ENCODE data around the gene LLPH.

Gene LLPH

GRCh38 chr12:66113471-66113870, 17.1 kb downstream of the LLPH start:
- no peak for TF ChIP-seq CTCF (IDR thresholded peaks at IDR 0.05; ENCODE audit: extremely low read depth, missing control alignments)
- no peak for DNase-seq (ENCODE audit: low spot score)

GRCh38 chr12:66111605-66112004, 18.9 kb downstream of the LLPH start:
- DNase-seq (ENCODE audit: low spot score): no peak
- TF ChIP-seq CTCF (IDR thresholded peaks at IDR 0.05; ENCODE audit: extremely low read depth, missing control alignments): no peak

- TF ChIP-seq CTCF (IDR thresholded peaks at IDR 0.05; ENCODE audit: extremely low read depth, missing control alignments): no peak
- no peak for DNase-seq (ENCODE audit: low spot score)
Observed at GRCh38 chr12:66109056-66109455, 21.5 kb downstream of the LLPH start.

GRCh38 chr12:66108386-66108785, 22.2 kb downstream of the LLPH start:
- no peak for TF ChIP-seq CTCF (IDR thresholded peaks at IDR 0.05; ENCODE audit: extremely low read depth, missing control alignments)
- DNase-seq (ENCODE audit: low spot score): no peak

- peak; percentile 70 for DNase-seq (ENCODE audit: low spot score)
- peak; percentile 14 for TF ChIP-seq CTCF (IDR thresholded peaks at IDR 0.05; ENCODE audit: extremely low read depth, missing control alignments)
Observed at GRCh38 chr12:66107451-66107915, 23.1 kb downstream of the LLPH start.

- no peak for TF ChIP-seq CTCF (IDR thresholded peaks at IDR 0.05; ENCODE audit: extremely low read depth, missing control alignments)
- no peak for DNase-seq (ENCODE audit: low spot score)
Observed at GRCh38 chr12:66103016-66103913, 27.3 kb downstream of the LLPH start.

- DNase-seq (ENCODE audit: low spot score): no peak
- no peak for TF ChIP-seq CTCF (IDR thresholded peaks at IDR 0.05; ENCODE audit: extremely low read depth, missing control alignments)
Observed at GRCh38 chr12:66092559-66093269, 37.8 kb downstream of the LLPH start.
